Measurements from ENCODE around the gene AQP3.
A peak's percentile ranks its signal among the peaks of the same experiment; 100 is the strongest.
"Not testable (repeated sequence)": the region's sequence is repeated elsewhere in the genome, so short reads cannot be mapped to it uniquely, and the experiment has no call there.

AQP3 gene

DNA sequence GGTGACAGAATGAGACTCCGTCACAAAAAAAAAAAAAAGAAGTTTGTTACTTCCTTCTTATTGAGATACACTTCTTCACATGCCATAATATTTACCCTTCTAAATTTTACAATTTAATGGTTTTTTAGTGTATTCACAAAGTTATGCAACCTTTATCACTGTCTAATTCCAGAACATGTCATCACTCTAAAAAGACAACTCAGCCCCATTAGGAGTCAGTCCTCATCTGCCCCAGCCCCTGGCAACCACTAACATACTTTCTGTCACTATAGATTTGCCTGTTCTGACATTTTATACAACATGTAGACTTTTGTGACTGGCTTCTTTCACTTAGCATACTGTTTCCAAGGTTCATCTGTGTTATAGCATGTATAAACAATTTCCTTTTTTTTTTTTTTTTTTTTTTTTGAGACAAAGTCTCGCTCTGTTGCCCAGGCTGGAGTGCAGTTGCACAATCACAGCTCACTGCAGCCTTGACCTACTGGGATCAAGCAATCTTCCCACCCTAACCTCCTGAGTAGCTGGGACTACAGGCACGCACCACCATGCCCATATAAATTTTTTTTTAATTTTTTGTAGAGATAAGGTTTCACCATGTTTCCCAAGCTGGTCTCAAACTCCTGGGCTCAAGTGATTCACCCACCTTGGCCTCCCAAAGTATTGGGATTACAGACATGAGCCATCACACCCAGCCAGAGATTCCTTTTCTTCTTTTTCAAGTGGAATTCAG lies 18.0 kb downstream of the AQP3 start:
- no peaks in the 10 kb centered on the region for H3K36me3 Mint-ChIP-seq
- no peaks in the 10 kb centered on the region for H3K27me3 Mint-ChIP-seq
- no peak overlapping the region for H3K27ac Mint-ChIP-seq
- CTCF ChIA-PET, result interaction anchor here (0.6 to 2.3 kb wide), 3 partner anchors 9 to 37 kb away, joined by 3 to 6 read pairs (median 3); no protein-coding TSS in a partner anchor
- H3K4me1 Mint-ChIP-seq, result peaks cover 5% of the 10 kb centered on the region
- DNase-seq, result no peak
- H3K4me3 Mint-ChIP-seq, result no peak overlapping the region
- no peaks in the 10 kb centered on the region for H3K9me3 Mint-ChIP-seq

DNA sequence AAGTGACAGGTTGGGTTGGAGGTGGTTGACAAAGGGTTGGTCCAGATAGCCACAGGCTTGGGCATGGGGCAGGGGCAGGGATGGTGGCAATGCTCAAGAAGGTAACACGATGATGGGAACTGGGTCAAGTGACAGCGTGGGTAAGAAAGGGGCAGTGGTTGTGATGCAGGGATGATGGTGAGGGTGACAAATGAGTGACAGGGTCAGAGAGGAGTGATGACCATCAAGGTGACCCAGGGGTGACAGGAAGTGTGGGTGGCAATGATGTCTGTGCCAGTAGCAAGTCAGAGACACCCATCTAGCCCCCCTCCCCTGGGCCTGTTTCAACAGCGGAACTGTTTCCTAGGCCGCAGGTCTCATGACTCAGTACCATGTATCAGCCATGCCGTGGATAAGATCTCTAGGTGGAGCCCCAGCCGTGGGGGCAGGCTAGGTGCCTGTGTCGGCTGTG lies 20.5 kb downstream of the AQP3 start:
- no peaks in the 10 kb centered on the region for H3K27me3 Mint-ChIP-seq
- H3K4me1 Mint-ChIP-seq, result peaks cover 2% of the 10 kb centered on the region
- CTCF ChIA-PET, result no interaction called here
- no peak overlapping the region for H3K27ac Mint-ChIP-seq
- DNase-seq, result no peak
- no peaks in the 10 kb centered on the region for H3K9me3 Mint-ChIP-seq
- H3K36me3 Mint-ChIP-seq, result no peaks in the 10 kb centered on the region
- no peak overlapping the region for H3K4me3 Mint-ChIP-seq

DNA sequence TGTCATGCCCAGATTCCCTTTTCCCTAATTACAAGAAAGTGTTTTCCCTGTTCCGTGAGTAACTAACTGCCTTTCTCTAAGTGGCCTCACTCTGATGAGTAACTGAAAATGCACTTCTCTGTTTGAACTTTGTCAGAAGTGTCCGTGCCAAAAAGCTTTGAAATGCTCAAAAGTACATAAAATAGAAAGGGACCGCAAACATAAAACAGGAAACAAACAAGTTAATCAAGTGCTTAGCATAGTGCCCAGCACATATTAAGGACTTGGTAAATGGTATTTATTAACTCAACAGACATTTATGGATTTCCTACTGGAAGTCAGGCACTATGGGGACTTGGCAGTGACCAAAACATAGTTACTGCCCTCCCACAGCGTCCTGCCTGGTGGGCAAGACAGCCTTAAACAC lies 22.3 kb downstream of the AQP3 start:
- Mint-ChIP-seq H3K27ac (no peak overlapping the region), H3K27me3 (peaks cover 6% of the 10 kb centered on the region)
- CTCF ChIA-PET, result no interaction called here

DNA sequence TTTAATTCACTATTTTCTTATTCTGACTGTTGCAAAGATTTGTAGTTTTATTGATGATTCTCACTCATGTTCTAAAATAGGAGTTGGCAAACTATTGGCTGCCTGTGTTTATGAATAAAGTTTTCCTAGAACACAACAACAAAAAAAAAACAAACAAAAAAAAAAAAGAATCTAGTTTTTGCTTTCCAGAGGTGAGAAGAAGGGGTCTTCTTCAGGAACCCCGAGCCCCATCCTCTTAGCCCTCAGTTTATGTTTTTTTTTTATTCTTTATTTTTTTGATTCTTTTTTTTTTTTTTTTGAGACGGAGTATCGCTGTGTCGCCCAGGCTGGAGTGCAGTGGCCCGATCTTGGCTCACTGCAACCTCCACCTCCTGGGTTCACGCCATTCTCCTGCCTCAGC lies 22.9 kb downstream of the AQP3 start:
- DNase-seq, CTCF ChIA-PET, H3K4me3 Mint-ChIP-seq, H3K27ac Mint-ChIP-seq, H3K9me3 Mint-ChIP-seq, H3K36me3 Mint-ChIP-seq: not testable (repeated sequence)
- peaks cover 11% of the 10 kb centered on the region for H3K4me1 Mint-ChIP-seq
- peaks cover 13% of the 10 kb centered on the region for H3K27me3 Mint-ChIP-seq

More for the DNA sequence above, 22.3 kb downstream of the AQP3 start:
- Mint-ChIP-seq H3K4me1 (peaks cover 6% of the 10 kb centered on the region), H3K4me3 (no peak overlapping the region), H3K9me3 (no peaks in the 10 kb centered on the region), H3K36me3 (no peaks in the 10 kb centered on the region)
- DNase-seq, result no peak

DNA sequence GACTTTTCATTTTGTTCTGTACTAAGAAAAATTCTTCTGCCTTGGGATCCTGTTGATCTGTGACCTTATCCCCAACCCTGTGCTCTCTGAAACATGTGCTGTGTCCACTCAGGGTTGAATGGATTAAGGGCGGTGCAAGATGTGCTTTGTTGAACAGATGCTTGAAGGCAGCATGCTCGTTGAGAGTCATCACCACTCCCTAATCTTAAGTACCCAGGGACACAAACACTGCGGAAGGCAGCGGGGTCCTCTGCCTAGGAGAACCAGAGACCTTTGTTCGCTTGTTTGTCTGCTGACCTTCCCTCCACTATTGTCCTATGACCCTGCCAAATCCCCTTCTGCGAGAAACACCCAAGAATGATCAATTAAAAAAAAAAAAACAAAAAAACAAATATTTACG lies 23.4 kb downstream of the AQP3 start:
- peaks cover 14% of the 10 kb centered on the region for H3K27me3 Mint-ChIP-seq
- H3K36me3 Mint-ChIP-seq, H3K4me3 Mint-ChIP-seq, H3K27ac Mint-ChIP-seq, H3K9me3 Mint-ChIP-seq, CTCF ChIA-PET, DNase-seq: not testable (repeated sequence)
- H3K4me1 Mint-ChIP-seq, result peaks cover 15% of the 10 kb centered on the region

DNA sequence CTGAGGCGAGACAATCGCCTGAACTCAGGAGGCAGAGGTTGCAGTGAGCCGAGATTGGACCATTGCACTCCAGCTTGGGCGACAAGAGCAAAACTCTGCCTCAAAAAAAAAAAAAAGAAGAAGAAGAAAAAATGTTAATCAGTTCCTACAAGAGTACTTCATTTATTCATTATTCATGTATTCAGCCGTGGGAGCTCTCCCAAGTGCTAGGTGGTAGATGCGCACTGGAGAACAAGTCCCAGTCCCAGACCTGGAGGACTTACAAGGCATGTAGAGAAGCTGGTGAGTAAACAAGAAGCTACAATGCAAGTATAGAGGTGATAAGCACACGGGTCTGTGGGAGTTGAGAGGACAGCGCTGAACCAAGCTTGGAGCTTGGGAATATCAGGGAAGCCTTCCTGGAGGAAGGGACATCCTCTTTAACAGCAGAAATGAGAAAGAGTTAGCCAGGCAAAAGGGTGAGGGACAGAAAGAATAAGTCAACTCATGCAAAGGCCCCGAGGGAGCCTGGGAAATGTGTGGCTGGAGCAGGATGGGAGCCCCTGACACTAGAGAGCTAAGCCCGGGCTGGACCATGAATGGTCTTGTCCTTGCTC lies 27.6 kb downstream of the AQP3 start:
- no peak overlapping the region for H3K27ac Mint-ChIP-seq
- H3K36me3 Mint-ChIP-seq, result peaks cover 2% of the 10 kb centered on the region
- H3K4me3 Mint-ChIP-seq, result no peak overlapping the region
- CTCF ChIA-PET, result interaction anchor here (0.9 to 11.2 kb wide), 2 partner anchors 17 to 29 kb away, joined by 3 to 193 read pairs; partner anchors contain the start of gene AQP3
- H3K4me1 Mint-ChIP-seq, result peaks cover 54% of the 10 kb centered on the region
- no peak for DNase-seq
- no peaks in the 10 kb centered on the region for H3K9me3 Mint-ChIP-seq
- H3K27me3 Mint-ChIP-seq, result peaks cover 14% of the 10 kb centered on the region

DNA sequence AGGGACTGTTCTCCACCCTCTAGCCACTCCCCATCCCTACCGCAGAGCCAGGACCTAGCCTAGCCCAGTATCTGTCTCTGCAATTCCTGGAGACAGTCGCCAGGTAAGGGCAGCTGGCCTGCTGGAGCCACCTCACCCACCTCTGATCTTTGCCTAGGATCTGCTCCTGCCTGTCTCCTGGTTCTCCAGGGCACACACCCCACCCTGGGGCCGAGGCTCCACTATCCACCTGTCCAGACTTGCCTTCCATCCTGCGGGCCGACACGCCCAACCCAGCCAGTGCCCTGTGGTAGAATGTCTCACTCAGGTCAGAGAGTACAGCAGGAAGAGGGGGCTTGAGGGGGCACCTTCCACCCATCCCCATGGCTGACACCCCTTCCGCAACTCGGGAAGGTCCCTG lies 29.3 kb downstream of the AQP3 start:
- no peak for DNase-seq
- peaks cover 2% of the 10 kb centered on the region for H3K36me3 Mint-ChIP-seq
- H3K4me3 Mint-ChIP-seq, result peak overlapping the region; percentile 3
- no peaks in the 10 kb centered on the region for H3K9me3 Mint-ChIP-seq
- CTCF ChIA-PET, result interaction anchor here (6.4 to 11.2 kb wide), 2 partner anchors 31 to 47 kb away, joined by 77 to 193 read pairs; partner anchors contain the start of gene AQP3
- H3K27me3 Mint-ChIP-seq, result peaks cover 14% of the 10 kb centered on the region
- H3K4me1 Mint-ChIP-seq, result peaks cover 67% of the 10 kb centered on the region
- peak overlapping the region; percentile 98 for H3K27ac Mint-ChIP-seq

DNA sequence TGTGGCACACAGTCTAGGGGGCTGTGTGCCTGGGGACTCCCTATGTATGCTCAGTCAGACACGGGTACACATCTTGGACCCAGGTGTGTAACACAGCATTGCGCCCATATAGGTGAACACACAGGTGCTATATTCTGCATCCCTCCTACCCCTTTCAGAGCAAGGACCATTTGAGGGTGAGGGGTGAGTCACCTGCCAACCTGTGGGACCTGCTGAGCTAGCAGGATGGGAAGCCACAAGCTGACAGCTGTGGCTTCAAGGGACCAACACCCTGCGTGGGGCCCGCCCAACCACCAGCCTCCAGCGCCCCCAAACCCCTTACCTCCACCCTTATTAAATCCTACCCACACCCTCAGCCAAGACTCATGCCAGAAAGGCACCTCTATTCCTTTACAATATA lies 30.4 kb downstream of the AQP3 start:
- Mint-ChIP-seq H3K27ac (peak overlapping the region; percentile 98), H3K9me3 (no peaks in the 10 kb centered on the region), H3K36me3 (peaks cover 2% of the 10 kb centered on the region), H3K4me3 (peak overlapping the region; percentile 3), H3K4me1 (peaks cover 68% of the 10 kb centered on the region), H3K27me3 (peaks cover 14% of the 10 kb centered on the region)
- CTCF ChIA-PET, result interaction anchor here (0.9 to 11.2 kb wide), 6 partner anchors 13 to 145 kb away, joined by 3 to 193 read pairs (median 25); partner anchors contain the start of gene AQP3
- peak; percentile 55 for DNase-seq

DNA sequence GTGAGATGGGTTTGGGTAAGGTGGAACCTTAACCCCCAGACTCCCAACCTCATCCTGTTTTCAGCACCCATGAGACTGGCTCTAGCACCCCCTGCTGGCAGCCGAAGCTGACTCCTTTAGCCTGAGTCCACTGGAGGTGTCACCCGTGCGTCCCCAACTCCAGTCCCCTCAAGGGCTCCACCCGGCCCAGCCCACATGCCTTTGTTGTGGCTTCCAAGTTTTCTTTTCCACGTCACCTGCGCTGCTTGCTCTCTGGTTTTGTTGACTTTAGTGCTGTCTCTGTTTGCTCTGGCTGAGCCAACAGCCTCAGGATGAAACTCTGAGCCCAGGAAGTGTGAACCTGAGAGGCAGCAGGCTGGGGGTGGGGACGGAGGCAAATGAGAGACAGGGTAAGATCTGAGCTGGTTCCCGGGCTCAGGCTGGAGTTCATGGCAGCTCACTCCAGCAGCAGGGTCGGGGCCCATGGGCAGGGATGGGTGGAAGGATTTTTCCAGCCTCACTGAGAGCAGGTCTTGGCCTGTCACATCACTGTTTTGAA lies 31.8 kb downstream of the AQP3 start:
- H3K36me3 Mint-ChIP-seq, result peaks cover 2% of the 10 kb centered on the region
- H3K9me3 Mint-ChIP-seq, result no peaks in the 10 kb centered on the region
- CTCF ChIA-PET, result interaction anchor here (0.7 to 11.2 kb wide), 16 partner anchors 9 to 133 kb away, joined by 3 to 193 read pairs (median 8); partner anchors contain the start of genes AQP3, AQP7, NFX1 and NOL6
- H3K27ac Mint-ChIP-seq, result peak overlapping the region; percentile 98
- DNase-seq, result peak; percentile 99
- H3K4me3 Mint-ChIP-seq, result peak overlapping the region; percentile 68
- H3K4me1 Mint-ChIP-seq, result peaks cover 69% of the 10 kb centered on the region
- H3K27me3 Mint-ChIP-seq, result peaks cover 15% of the 10 kb centered on the region

DNA sequence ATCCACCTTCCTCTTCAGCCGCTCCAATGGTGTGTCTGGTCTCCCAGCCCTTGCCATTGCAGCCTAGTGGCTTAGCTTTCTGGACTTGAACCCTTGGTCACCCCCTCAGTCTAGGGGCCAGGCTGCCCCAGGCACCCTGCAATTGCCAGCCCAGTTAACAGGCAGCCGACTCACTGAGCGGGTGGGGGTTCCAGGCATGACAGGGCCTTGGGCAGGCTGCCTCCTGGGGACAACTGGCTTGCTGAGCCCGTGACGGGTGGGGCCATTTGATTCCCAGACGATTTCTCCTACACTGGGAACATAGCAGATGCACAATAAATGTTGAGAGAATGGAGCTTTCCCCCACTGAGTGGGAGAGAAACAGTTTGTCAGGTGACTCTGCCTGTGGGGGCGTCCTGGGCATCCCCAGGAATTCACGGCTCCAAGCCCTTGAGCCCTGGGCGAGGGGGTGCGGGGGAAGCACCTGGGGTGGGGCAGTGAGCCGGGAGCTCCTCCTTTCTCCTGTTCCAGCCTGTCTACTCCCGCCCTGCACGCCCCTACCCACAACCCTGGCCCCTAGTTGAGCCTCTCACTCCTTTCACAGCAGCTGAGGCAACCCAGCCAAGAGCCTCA lies 32.4 kb downstream of the AQP3 start:
- peaks cover 63% of the 10 kb centered on the region for H3K4me1 Mint-ChIP-seq
- CTCF ChIA-PET, result interaction anchor here (0.7 to 11.2 kb wide), 14 partner anchors 8 to 132 kb away, joined by 3 to 193 read pairs (median 8); partner anchors contain the start of genes AQP3, AQP7, NFX1 and NOL6
- no peak for DNase-seq
- peak overlapping the region; percentile 98 for H3K27ac Mint-ChIP-seq
- H3K9me3 Mint-ChIP-seq, result no peaks in the 10 kb centered on the region
- H3K27me3 Mint-ChIP-seq, result peaks cover 11% of the 10 kb centered on the region
- peak overlapping the region; percentile 68 for H3K4me3 Mint-ChIP-seq
- H3K36me3 Mint-ChIP-seq, result peaks cover 2% of the 10 kb centered on the region

DNA sequence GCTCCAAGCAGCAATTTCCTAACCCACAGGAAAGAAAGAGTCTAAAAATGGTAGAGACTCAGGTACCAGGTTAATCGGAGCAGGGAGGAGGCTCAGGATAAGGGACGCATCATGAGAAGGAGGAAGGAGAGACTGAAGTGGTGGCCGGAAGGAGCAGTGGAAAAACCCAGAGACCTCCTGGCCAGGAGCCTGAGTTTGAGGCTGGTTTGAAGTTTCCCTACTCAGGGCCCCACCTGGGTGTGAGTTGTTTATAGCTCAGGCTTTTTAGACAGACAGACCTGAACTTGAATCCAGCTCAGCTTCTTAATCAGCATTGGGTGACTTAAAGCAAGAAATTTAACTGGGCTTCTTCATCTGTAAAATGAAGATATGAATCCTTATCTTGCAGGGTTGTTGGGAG lies 33.1 kb downstream of the AQP3 start:
- peak overlapping the region; percentile 98 for H3K27ac Mint-ChIP-seq
- CTCF ChIA-PET, result interaction anchor here (1.3 to 11.2 kb wide), 8 partner anchors 10 to 130 kb away, joined by 3 to 193 read pairs (median 32); partner anchors contain the start of genes AQP3, AQP7 and NOL6

DNA sequence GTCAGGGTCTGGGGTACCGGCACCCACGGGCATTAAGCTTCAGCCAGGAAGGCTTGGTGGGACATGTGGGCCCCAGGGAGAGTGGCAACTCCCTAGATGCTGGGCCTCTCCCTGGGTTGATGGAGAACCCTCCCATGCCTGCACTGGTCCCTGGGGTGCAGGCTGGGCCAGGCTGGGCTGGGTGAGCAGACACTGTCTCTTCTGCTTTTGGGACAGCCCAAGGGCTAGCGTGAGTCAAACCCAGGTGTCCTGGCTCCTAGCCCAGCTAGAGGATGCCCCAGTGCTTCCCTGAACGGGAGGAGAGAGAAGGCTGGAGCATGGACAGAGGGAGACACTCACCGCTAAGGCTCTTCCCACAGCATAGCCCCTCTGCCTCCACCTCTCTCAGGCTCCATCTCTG lies 39.3 kb downstream of the AQP3 start:
- no peak for DNase-seq
- no peaks in the 10 kb centered on the region for H3K36me3 Mint-ChIP-seq
- CTCF ChIA-PET, result interaction anchor here (1.4 kb wide), 1 partner anchor 53 kb away, joined by 3 read pairs; no protein-coding TSS in a partner anchor
- peaks cover 11% of the 10 kb centered on the region for H3K27me3 Mint-ChIP-seq
- H3K4me3 Mint-ChIP-seq, result no peak overlapping the region
- no peak overlapping the region for H3K27ac Mint-ChIP-seq
- peaks cover 25% of the 10 kb centered on the region for H3K4me1 Mint-ChIP-seq
- H3K9me3 Mint-ChIP-seq, result no peaks in the 10 kb centered on the region

More for the DNA sequence above, 33.1 kb downstream of the AQP3 start:
- peaks cover 2% of the 10 kb centered on the region for H3K36me3 Mint-ChIP-seq
- H3K27me3 Mint-ChIP-seq, result peaks cover 5% of the 10 kb centered on the region
- peak; percentile 35 for DNase-seq
- H3K4me3 Mint-ChIP-seq, result no peak overlapping the region
- H3K4me1 Mint-ChIP-seq, result peaks cover 58% of the 10 kb centered on the region
- no peaks in the 10 kb centered on the region for H3K9me3 Mint-ChIP-seq

DNA sequence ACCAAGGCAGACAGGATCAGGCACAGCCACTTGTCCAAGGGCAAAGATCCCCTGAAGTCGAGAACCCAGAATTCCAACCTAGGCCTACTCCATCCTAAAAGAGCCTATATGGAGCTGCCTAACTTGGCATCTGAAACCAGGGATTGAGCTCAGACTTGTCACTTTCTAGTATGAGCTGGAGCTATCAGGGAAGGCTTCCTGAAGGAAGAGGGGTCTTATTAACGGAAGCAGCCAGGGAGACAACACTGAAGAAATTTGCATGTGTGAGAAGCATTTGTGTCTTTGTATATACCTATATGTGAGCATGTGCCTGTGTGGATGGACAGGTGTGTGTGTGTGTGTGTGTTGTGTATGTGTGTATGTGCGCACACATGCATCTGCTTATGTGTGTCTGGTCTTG lies 40.3 kb downstream of the AQP3 start:
- H3K27me3 Mint-ChIP-seq, result peaks cover 15% of the 10 kb centered on the region
- H3K4me1 Mint-ChIP-seq, result peaks cover 26% of the 10 kb centered on the region
- no peaks in the 10 kb centered on the region for H3K36me3 Mint-ChIP-seq
- H3K4me3 Mint-ChIP-seq, result no peak overlapping the region
- no peak for DNase-seq
- CTCF ChIA-PET, result interaction anchor here (1.0 to 1.4 kb wide), 4 partner anchors 8 to 60 kb away, joined by 3 to 7 read pairs (median 3); no protein-coding TSS in a partner anchor
- no peaks in the 10 kb centered on the region for H3K9me3 Mint-ChIP-seq
- H3K27ac Mint-ChIP-seq, result no peak overlapping the region

Measured in activated naive CD4-positive, alpha-beta T cell treated with anti-CD3 and anti-CD28 coated beads, Interleukin-2, amount 10 ng/mL, durations not matched to agents 7 days and 5 days (primary cell).